Activated CD8-positive, alpha-beta memory T cell treated with anti-CD3 and anti-CD28 coated beads, Interleukin-2, amount 50 U/mL, for 4 hours (primary cell): ENCODE data around the gene EPHB1.

ENCODE experiments used
- DNase-seq: peaks from one replicate; pipeline ENCODE4 v3.0.0-alpha.2; 2020

EPHB1 gene

DNA sequence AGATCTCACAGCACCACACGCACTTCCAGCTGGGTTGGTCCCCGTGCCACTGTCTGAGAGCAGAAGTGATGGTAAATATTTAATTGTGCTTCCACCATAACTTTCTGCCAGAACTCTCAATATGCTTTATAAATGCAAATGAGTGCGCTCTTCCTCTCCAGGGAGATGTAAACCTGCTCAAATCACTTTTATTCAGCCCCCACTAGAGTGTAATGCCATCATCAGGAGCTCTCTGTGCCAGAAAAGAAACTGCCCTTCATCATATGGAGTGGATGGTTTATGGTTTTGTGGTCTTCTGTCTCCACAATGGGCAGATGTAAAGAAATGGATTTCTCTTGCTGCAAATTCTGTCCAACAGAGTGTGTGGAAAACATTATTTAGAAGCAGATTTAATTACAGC, 127.0 kb downstream of the EPHB1 start:
- DNase-seq: no peak

DNA sequence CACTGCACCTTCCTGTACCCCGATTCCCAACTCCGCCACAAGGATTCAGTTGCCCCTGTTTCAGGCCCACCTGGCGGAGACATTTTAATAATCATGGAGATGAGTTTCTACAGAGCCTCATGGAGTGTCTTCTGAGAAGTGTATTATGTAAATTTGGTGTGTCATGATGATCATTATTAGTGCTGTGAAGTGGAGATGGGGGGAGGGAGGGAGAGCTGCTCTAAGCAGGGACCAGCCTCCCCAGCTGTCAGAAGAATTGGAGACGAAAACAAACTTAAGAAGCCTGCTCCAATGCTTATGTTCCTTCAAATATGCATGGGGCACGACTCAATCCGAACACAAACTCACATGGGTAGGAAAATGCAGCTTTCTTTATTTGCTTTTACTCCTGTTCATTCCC, 127.8 kb downstream of the EPHB1 start:
- DNase-seq: no peak

DNA sequence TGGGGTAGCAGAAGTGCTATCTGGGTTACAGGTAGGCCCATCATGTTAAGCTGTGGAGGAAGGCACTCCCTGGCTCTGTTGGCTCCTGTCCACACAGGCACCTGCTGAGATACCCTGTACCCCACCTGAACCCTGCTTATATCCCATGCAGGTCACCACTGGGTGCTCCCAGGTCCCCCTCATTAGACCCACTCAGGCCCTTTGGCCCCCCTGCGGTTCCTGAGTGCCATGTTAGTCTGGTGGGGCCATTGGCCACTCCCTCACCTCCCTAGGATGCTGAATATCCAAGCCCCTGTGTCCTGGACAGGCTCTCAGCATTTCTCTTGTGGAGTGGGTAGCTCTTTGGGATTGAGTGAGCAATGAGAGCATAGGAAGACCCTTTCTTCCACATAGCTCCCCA, 128.2 kb downstream of the EPHB1 start:
- DNase-seq: no peak

- DNase-seq: no peak
These were observed 132.5 kb downstream of the EPHB1 start for GRCh38 chr3:134927599-134927998.

DNA sequence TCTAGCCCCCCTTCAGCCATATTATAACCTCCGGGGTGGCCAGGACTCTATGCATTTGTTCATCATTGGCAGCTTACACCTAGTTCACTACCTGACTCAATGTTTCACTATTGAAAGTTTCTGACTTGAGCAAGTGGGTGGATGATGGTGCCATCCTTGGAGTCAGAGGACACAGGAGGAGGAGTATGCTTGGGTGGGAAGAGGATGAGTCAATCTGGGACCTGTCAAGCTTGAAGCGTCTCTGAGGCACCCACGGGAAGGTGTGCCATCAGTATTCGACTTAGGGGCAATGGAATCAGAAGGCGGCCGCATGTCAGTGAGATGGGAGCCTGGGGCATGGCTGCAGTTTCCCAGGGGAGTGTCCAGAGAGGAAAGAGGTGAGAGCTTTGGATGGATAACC, 133.3 kb downstream of the EPHB1 start:
- DNase-seq: no peak

DNA sequence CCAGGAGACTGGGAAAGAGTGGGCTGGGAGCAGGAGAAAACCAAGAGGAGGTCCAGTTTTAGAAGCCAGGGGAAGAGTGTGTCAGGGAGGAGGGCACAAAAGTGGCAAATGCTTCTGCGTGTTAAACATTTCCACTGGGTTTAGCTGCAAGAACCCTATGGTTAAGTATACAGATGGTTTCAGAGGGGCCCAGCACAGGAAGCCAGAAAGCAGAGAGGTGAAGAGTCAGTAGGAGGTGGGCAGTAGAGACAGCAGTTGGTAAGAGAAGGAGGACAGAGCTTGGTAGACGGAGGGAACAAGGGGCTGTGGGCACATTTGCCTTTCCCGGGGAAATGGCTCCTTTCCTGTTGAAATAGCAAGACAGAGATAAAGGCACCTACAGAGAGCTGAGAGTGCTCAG, 133.8 kb downstream of the EPHB1 start:
- DNase-seq: no peak

DNA sequence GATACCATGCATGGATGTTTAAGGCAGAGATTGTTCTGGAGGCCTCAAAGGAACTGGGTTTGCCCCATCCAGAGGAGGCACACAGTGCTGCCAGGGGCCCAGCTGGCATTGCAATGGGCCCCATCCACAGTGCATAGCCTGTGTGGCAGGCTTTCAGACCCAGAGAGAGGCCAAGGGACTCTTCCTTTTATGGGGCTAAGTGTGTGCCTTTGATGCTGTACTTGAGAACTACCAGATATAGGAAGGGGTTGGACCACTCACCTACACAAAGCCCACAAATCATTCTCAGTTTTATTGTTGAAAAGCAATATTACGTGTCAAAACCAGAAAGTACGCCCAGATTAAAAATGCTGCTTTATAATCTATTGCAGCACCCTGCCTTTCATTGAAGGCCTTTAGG, 134.9 kb downstream of the EPHB1 start:
- no peak for DNase-seq

DNA sequence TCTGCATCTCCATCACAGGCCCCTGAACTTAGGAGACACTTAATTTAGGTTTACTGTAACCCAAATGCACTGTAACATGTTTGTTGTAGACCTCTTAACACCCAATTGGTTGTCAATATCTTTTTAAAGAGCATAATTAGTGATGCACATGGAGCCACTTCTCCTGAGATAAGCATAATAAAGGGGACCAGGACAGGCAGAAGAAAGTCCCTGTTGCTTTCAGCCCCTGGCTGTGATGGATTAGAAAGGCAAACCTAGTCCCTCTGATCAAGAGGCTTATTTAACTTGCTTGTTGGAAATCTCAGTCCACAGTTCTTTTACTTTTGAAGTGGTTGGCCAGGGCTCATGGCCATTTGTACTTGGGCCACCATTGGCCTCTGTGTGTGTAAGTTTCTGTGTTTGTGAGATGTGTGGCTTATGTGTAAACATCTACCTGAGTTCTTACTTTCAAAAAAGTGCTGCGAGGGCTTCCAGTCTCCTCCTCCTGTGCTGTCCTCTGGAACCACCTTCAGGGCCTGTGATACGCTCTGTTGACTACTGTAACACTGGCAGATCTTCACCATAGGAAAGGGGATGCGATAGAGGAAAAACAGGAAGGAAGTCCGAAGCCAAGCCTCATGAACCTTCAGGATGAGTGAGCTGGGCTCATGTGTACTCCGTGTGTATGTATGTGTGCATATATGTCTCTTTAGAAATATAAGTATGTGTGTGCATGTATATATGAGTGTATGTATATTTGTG, 136.2 kb downstream of the EPHB1 start:
- DNase-seq: no peak

DNA sequence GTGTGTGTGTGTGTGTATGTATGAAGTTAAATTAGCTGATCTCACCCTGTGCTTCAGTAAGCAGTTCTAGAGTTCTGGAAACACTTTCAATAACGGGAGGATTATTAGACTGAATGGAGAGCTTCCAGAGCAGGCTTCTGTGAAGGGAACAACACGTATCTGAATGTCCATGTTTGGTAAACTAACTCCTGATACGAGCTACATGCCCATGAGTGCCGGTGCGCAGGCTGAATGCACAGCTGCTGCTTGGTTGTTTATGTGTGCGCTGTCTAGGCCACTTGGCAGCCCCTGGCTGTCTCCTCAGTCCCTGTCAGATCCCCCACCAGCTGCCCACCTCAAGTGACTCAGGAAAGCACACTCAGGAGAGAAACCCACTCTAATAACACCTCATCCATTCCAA, 137.0 kb downstream of the EPHB1 start:
- DNase-seq: no peak

- DNase-seq: no peak
These were observed 138.9 kb downstream of the EPHB1 start for GRCh38 chr3:134933997-134934396.

- no peak for DNase-seq
These were observed 139.9 kb downstream of the EPHB1 start for GRCh38 chr3:134934933-134935332.

- no peak for DNase-seq
These were observed 142.4 kb downstream of the EPHB1 start for GRCh38 chr3:134937256-134938028.

GRCh38 chr3:134938029-134938525, 143.0 kb downstream of the EPHB1 start:
- no peak for DNase-seq

DNA sequence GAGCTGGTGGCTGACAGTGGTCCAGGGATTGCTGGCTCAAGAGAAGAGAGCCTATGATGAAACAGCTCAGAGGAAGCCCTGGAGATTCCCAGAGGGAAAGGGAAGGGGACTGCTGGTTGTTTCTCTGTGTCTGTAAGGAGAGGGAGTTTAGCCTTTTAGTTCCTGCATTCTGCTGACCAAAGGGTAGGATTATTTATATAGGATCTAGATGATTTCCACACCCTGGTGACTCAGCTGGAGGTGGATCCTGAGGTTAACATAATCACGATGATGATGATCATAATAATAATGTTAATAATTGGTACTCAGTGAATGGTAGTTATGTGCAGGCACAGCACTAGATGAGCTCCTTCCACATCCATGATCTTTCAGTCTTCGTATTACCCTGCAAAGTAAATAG, 144.9 kb downstream of the EPHB1 start:
- DNase-seq: no peak

DNA sequence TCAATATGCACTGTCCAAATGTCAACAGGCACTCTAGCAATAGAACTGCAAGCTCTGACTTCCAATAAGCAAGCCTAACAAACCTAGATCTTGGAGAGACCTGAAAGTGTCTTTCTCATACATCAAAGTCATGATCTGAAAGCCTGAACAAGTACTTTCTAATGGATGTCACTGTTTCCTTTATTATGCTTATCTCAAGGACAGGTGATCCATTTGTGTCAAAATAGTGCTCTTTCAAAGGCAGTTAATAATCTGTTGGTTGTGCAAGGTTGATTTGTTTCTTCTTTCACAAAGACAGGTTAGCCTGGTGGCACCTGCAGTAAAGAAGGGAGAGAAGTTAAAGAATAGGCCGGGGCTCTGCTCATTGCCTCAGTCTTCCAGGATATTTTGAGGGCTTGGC, 146.8 kb downstream of the EPHB1 start:
- DNase-seq: no peak

- no peak for DNase-seq
These were observed 149.4 kb downstream of the EPHB1 start for GRCh38 chr3:134944429-134944828.

DNA sequence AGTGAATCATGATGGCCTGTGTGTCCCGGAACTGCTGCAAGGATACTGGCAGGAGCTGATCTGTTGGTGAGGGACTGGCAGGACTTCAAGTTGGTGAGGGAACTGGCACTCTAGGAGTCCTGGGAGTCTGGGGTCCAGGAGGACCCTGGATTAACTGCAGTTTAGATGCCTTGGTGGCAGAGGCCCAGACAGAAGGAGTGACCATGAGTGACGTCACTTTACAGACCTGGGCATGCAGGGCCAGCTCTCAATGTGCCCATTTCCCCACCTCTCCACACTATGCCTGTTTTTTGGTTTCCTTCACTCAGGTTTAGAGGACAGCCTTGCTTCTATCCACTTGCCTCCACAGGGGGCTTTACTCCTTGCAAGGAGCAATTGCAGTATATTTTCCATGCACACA, 154.1 kb downstream of the EPHB1 start:
- DNase-seq: no peak

GRCh38 chr3:134952371-134952770, 157.3 kb downstream of the EPHB1 start:
- DNase-seq: no peak

- no peak for DNase-seq
These were observed 160.8 kb downstream of the EPHB1 start for GRCh38 chr3:134955874-134956273.

- no peak for DNase-seq
These were observed 161.3 kb downstream of the EPHB1 start for GRCh38 chr3:134956395-134956794.

- no peak for DNase-seq
These were observed 161.8 kb downstream of the EPHB1 start for GRCh38 chr3:134956844-134957243.

GRCh38 chr3:134959516-134959915, 164.5 kb downstream of the EPHB1 start:
- DNase-seq: no peak

GRCh38 chr3:134964226-134964625, 169.2 kb downstream of the EPHB1 start:
- DNase-seq: no peak

GRCh38 chr3:134965865-134966481, 170.9 kb downstream of the EPHB1 start:
- no peak for DNase-seq
